ENCODE results near the gene DDX55.
"Not testable (repeated sequence)": the region's sequence is repeated elsewhere in the genome, so short reads cannot be mapped to it uniquely, and the experiment has no call there.

DDX55 gene

GRCh38 chr12:123601602-123602489 is at the start of gene DDX55:
Gene DDX55, plus strand, starts transcription at chr12:123602099. Its CDS starts 50 bp downstream, at chr12:123602149.
- peak; percentile 90 for DNase-seq (ENCODE audit: low spot score)
- FAIRE-seq, result no peak

GRCh38 chr12:123554136-123554535 is 47.8 kb upstream of the DDX55 start:
- DNase-seq (ENCODE audit: low spot score); FAIRE-seq: not testable (repeated sequence)

GRCh38 chr12:123554843-123555242 is 47.1 kb upstream of the DDX55 start:
- DNase-seq (ENCODE audit: low spot score); FAIRE-seq: not testable (repeated sequence)

GRCh38 chr12:123558487-123558886 is 43.4 kb upstream of the DDX55 start:
- not testable (repeated sequence) for FAIRE-seq; DNase-seq (ENCODE audit: low spot score)

GRCh38 chr12:123559468-123559867 is 42.4 kb upstream of the DDX55 start:
- DNase-seq (ENCODE audit: low spot score) (no peak), FAIRE-seq (no peak)

- DNase-seq (ENCODE audit: low spot score), result peak; percentile 64
- no peak for FAIRE-seq
These were observed 30.5 kb upstream of the DDX55 start for GRCh38 chr12:123571343-123571813.

- no peak for FAIRE-seq
- no peak for DNase-seq (ENCODE audit: low spot score)
These were observed 29.5 kb upstream of the DDX55 start for GRCh38 chr12:123572391-123572790.

- DNase-seq (ENCODE audit: low spot score) (no peak), FAIRE-seq (no peak)
These were observed 28.0 kb upstream of the DDX55 start for GRCh38 chr12:123573870-123574269.

GRCh38 chr12:123576611-123577010 is 25.3 kb upstream of the DDX55 start:
- no peak for FAIRE-seq

GRCh38 chr12:123578243-123578642 is 23.7 kb upstream of the DDX55 start:
- FAIRE-seq, result no peak
- no peak for DNase-seq (ENCODE audit: low spot score)

More at GRCh38 chr12:123576611-123577010, 25.3 kb upstream of the DDX55 start:
- DNase-seq (ENCODE audit: low spot score), result no peak

- FAIRE-seq, result not testable (repeated sequence)
These were observed 23.1 kb upstream of the DDX55 start for GRCh38 chr12:123578829-123579228.

GRCh38 chr12:123580772-123581171 is 21.1 kb upstream of the DDX55 start:
- DNase-seq (ENCODE audit: low spot score), result no peak
- FAIRE-seq, result no peak

More at GRCh38 chr12:123578829-123579228, 23.1 kb upstream of the DDX55 start:
- not testable (repeated sequence) for DNase-seq (ENCODE audit: low spot score)

- no peak for DNase-seq (ENCODE audit: low spot score)
- no peak for FAIRE-seq
These were observed 10.0 kb upstream of the DDX55 start for GRCh38 chr12:123591702-123592481.

GRCh38 chr12:123595729-123596128 is 6.2 kb upstream of the DDX55 start:
- DNase-seq (ENCODE audit: low spot score), result no peak
- FAIRE-seq, result no peak

- FAIRE-seq (no peak), DNase-seq (ENCODE audit: low spot score) (no peak)
These were observed 4.8 kb upstream of the DDX55 start for GRCh38 chr12:123597100-123597499.

GRCh38 chr12:123598522-123598921 is 3.4 kb upstream of the DDX55 start:
- no peak for DNase-seq (ENCODE audit: low spot score)
- FAIRE-seq, result no peak

- FAIRE-seq, result no peak
- DNase-seq (ENCODE audit: low spot score), result no peak
These were observed 2.6 kb upstream of the DDX55 start for GRCh38 chr12:123599310-123599709.

- FAIRE-seq (no peak), DNase-seq (ENCODE audit: low spot score) (no peak)
These were observed 2.2 kb upstream of the DDX55 start for GRCh38 chr12:123599721-123600120.

- DNase-seq (ENCODE audit: low spot score) (no peak), FAIRE-seq (no peak)
These were observed 824 bp downstream of the DDX55 start for GRCh38 chr12:123602651-123603195.

- DNase-seq (ENCODE audit: low spot score); FAIRE-seq: not testable (repeated sequence)
These were observed 1.6 kb downstream of the DDX55 start for GRCh38 chr12:123603495-123603894.

GRCh38 chr12:123607756-123608155 is 5.9 kb downstream of the DDX55 start:
- FAIRE-seq (no peak), DNase-seq (ENCODE audit: low spot score) (no peak)

GRCh38 chr12:123608182-123608581 is 6.3 kb downstream of the DDX55 start:
- no peak for DNase-seq (ENCODE audit: low spot score)
- no peak for FAIRE-seq

Measured in urothelium cell line (cell line).